Measurements from ENCODE around the gene FYB1. TPM values are rescaled to one million over a fixed set of nuclear protein-coding genes. Genes with fewer than 3 reads are reported as not detected.
A peak's percentile ranks its signal among the peaks of the same experiment; 100 is the strongest.

The FYB1 gene
- 0.42 TPM for total RNA-seq (2021; ENCODE audit: unreplicated experiment)
- polyA plus RNA-seq (2012), result not detected in 2 replicates
- Bru-seq, nascent RNA, result percentile 3 among the genes with signal in this experiment
- BruChase-seq, experiment 1, labeled RNA remaining after a 6-hour chase, result not detected
- percentile 0 among the genes with signal in this experiment for BruChase-seq, experiment 2, labeled RNA remaining after a 2-hour chase
- long read RNA-seq, result 0 reads

- Histone ChIP-seq H3K36me3 (ENCODE audit: control insufficient read depth in 1 of 2, insufficient read depth in 2 of 2, low read length in 2 of 2) (no peaks in the 10 kb centered on the region), H3K9ac (ENCODE audit: low read length) (no peak within 1 kb of the TSS), H3K27me3 (ENCODE audit: insufficient read depth, low read length) (no peaks in the 10 kb centered on the region), H3K4me3 (replicated peaks in 1 of 2; ENCODE audit: low read depth in 1 of 2, low read length in 2 of 2) (no peak within 1 kb of the TSS), H3K9me3 (ENCODE audit: control insufficient read depth in 1 of 2, insufficient read depth in 1 of 2, low read depth in 1 of 2, low read length in 2 of 2) (no peaks in the 10 kb centered on the region), H3K4me1 (ENCODE audit: control insufficient read depth in 1 of 2, insufficient read depth in 2 of 2, low read length in 2 of 2) (no peaks in the 10 kb centered on the region), H2AFZ (ENCODE audit: low read depth, low read length, poor library complexity, severe bottlenecking) (no peak within 1 kb of the TSS), H3K27ac (ENCODE audit: low read depth, low read length) (no peak within 1 kb of the TSS), H3K9me2 (ENCODE audit: insufficient read depth) (no peaks in the 10 kb centered on the region), H4K20me1 (ENCODE audit: insufficient read depth) (no peaks in the 10 kb centered on the region), H3K79me2 (ENCODE audit: insufficient read depth, low read length) (no peaks in the 10 kb centered on the region), H3K4me2 (ENCODE audit: low read length) (no peak within 1 kb of the TSS)
- DNase-seq (ENCODE audit: low read depth, low spot score) (no peak), ATAC-seq (no peak)
- CTCF ChIA-PET, result no interaction called here
- intact Hi-C loops (cut with micrococcal nuclease), result loop anchor here (2.0 to 10.0 kb wide), 4 partner anchors 63 to 1515 kb away; no protein-coding TSS in a partner anchor
- POLR2A ChIA-PET, result no interaction called here
- RAD21 ChIA-PET (ENCODE audit: low non-redundant PET in 1 of 2, low total read pairs in 2 of 2, uncharacterized antibody in 2 of 2, unreplicated experiment in 2 of 2), result no interaction called here
- BruUV-seq (replicated peaks), result no TSS peak
- TF ChIP-seq CEBPB (IDR thresholded peaks at IDR 0.05; ENCODE audit: low read depth), result no peak
- no peak for TF ChIP-seq SRF (IDR thresholded peaks at IDR 0.05; ENCODE audit: low read depth)
- no peak for TF ChIP-seq CBX3 (IDR thresholded peaks at IDR 0.05; ENCODE audit: low read depth)
- no peak for TF ChIP-seq TCF7L2 (IDR thresholded peaks at IDR 0.05; ENCODE audit: borderline replicate concordance, extremely low read depth, insufficient read depth, insufficient read length)
- TF ChIP-seq POLR2A (IDR thresholded peaks at IDR 0.05; ENCODE audit: borderline replicate concordance, extremely low read depth, insufficient read depth, insufficient read length), result no peak
- no peak for TF ChIP-seq ATF3 (IDR thresholded peaks at IDR 0.05)
Observed at GRCh38 chr5:39219437-39219836, at the start of gene FYB1. TSS of gene FYB1 (minus strand) at chr5:39219563. CDS start at chr5:39202960, 16,603 bp downstream.

GRCh38 chr5:39267186-39267585, 47.8 kb upstream of the FYB1 start:
- Histone ChIP-seq H3K4me3 (replicated peaks in 1 of 2; ENCODE audit: low read depth in 1 of 2, low read length in 2 of 2) (no peak overlapping the region), H3K9ac (ENCODE audit: low read length) (no peak overlapping the region), H3K9me2 (ENCODE audit: insufficient read depth) (no peaks in the 10 kb centered on the region), H4K20me1 (ENCODE audit: insufficient read depth) (no peaks in the 10 kb centered on the region), H3K27ac (ENCODE audit: low read depth, low read length) (no peak overlapping the region), H3K36me3 (ENCODE audit: control insufficient read depth in 1 of 2, insufficient read depth in 2 of 2, low read length in 2 of 2) (no peaks in the 10 kb centered on the region), H3K9me3 (ENCODE audit: control insufficient read depth in 1 of 2, insufficient read depth in 1 of 2, low read depth in 1 of 2, low read length in 2 of 2) (no peaks in the 10 kb centered on the region), H3K4me2 (ENCODE audit: low read length) (no peak overlapping the region), H3K4me1 (ENCODE audit: control insufficient read depth in 1 of 2, insufficient read depth in 2 of 2, low read length in 2 of 2) (no peaks in the 10 kb centered on the region), H3K27me3 (ENCODE audit: insufficient read depth, low read length) (no peaks in the 10 kb centered on the region), H2AFZ (ENCODE audit: low read depth, low read length, poor library complexity, severe bottlenecking) (no peak overlapping the region), H3K79me2 (ENCODE audit: insufficient read depth, low read length) (no peaks in the 10 kb centered on the region)
- ChIA-PET CTCF (no interaction called here), RAD21 (ENCODE audit: low non-redundant PET in 1 of 2, low total read pairs in 2 of 2, uncharacterized antibody in 2 of 2, unreplicated experiment in 2 of 2) (no interaction called here), POLR2A (no interaction called here)
- no peak for DNase-seq (ENCODE audit: low read depth, low spot score)
- ATAC-seq, result no peak
- intact Hi-C loops (cut with micrococcal nuclease), result no loop called here
- BruUV-seq (replicated peaks), result no TSS peak
- no peak for TF ChIP-seq EZH2phosphoT487 (IDR thresholded peaks at IDR 0.05; ENCODE audit: borderline replicate concordance)
- TF ChIP-seq REST (IDR thresholded peaks at IDR 0.05; ENCODE audit: low read depth), result no peak
- TF ChIP-seq JUND (IDR thresholded peaks at IDR 0.05), result no peak
- no peak for TF ChIP-seq CBX3 (IDR thresholded peaks at IDR 0.05; ENCODE audit: low read depth)
- TF ChIP-seq FOSL1 (IDR thresholded peaks at IDR 0.05; ENCODE audit: low read depth), result no peak
- no peak for TF ChIP-seq MAX (IDR thresholded peaks at IDR 0.05)
- TF ChIP-seq CEBPB (IDR thresholded peaks at IDR 0.05; ENCODE audit: low read depth), result no peak
- TF ChIP-seq SRF (IDR thresholded peaks at IDR 0.05; ENCODE audit: low read depth), result no peak
- TF ChIP-seq RAD21 (IDR thresholded peaks at IDR 0.05; ENCODE audit: low read depth), result no peak
- no peak for TF ChIP-seq YY1 (IDR thresholded peaks at IDR 0.05; ENCODE audit: extremely low read depth, insufficient replicate concordance, low read depth, low read length)
- TF ChIP-seq EGR1 (IDR thresholded peaks at IDR 0.05; ENCODE audit: low read depth), result no peak
- no peak for TF ChIP-seq ZFX (IDR thresholded peaks at IDR 0.05)
- no peak for TF ChIP-seq EZH2 (IDR thresholded peaks at IDR 0.05)
- no peak for TF ChIP-seq POLR2AphosphoS5 (IDR thresholded peaks at IDR 0.05; ENCODE audit: low read depth, low read length)
- no peak for TF ChIP-seq ATF3 (IDR thresholded peaks at IDR 0.05)
- no peak for TF ChIP-seq ELF1 (IDR thresholded peaks at IDR 0.05; ENCODE audit: borderline replicate concordance, low read depth)

All from HCT116 (cell line).